Measurements from ENCODE around the gene LAMC3. TPM values are rescaled to one million over a fixed set of nuclear protein-coding genes. Genes with fewer than 3 reads are reported as not detected.

Gene LAMC3
- total RNA-seq, 1 donor from 2014 or later, result 30.1 TPM

DNA sequence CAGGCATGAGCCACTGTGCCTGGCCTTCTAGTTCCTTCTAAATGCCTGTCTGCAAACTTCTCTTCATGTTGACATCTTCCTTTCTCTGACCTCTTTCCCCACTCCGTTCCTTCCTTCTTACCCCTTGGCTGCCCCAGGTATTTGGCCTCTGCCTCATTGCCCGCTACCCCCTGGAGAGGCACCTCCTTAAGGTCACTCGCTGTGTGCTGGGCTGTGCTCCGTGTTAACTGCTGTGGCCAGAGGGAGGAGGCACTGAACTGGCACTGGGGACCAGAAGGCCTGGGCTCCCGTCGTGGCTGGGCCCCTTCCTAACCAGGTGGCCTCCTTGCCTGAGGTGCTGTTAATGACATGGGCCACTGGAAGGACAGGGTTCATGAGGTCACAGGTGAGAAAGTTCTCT, 39.4 kb downstream of the LAMC3 start:
- Mint-ChIP-seq H3K9me3 (ENCODE audit: unreplicated experiment) (no peaks in the 10 kb centered on the region), H3K4me3 (ENCODE audit: unreplicated experiment) (no peak overlapping the region), H3K27me3 (ENCODE audit: unreplicated experiment) (peaks cover 2% of the 10 kb centered on the region), H3K4me1 (ENCODE audit: unreplicated experiment) (no peaks in the 10 kb centered on the region), H3K36me3 (ENCODE audit: low read depth, unreplicated experiment) (peaks cover 3% of the 10 kb centered on the region), H3K27ac (ENCODE audit: unreplicated experiment) (no peak overlapping the region)
- TF ChIP-seq, protein P1, sequence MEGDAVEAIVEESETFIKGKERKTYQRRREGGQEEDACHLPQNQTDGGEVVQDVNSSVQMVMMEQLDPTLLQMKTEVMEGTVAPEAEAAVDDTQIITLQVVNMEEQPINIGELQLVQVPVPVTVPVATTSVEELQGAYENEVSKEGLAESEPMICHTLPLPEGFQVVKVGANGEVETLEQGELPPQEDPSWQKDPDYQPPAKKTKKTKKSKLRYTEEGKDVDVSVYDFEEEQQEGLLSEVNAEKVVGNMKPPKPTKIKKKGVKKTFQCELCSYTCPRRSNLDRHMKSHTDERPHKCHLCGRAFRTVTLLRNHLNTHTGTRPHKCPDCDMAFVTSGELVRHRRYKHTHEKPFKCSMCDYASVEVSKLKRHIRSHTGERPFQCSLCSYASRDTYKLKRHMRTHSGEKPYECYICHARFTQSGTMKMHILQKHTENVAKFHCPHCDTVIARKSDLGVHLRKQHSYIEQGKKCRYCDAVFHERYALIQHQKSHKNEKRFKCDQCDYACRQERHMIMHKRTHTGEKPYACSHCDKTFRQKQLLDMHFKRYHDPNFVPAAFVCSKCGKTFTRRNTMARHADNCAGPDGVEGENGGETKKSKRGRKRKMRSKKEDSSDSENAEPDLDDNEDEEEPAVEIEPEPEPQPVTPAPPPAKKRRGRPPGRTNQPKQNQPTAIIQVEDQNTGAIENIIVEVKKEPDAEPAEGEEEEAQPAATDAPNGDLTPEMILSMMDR (IDR thresholded peaks at IDR 0.05; ENCODE audit: unreplicated experiment), result no peak
- no peak for DNase-seq (ENCODE audit: low spot score)

DNA sequence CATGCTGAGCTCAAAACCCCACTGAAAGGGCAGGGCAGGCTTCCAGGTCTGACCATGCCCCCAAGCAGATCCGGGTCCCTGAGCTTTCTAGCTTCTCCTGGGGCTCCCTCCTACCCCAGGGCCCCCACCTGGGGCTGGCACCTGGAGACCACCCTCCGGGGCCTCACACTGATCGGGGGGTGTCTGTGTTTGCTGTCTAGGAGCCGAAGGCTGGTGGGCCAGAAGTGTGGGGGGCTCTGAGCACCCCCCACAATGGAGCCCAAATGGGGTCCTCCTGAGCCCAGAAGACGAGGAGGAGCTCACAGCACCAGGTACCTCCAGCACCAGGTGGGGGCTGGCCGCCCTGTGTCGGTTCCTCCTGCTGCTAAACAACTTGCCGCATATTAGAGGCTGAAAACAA, 39.8 kb downstream of the LAMC3 start:
- Mint-ChIP-seq H3K4me1 (ENCODE audit: unreplicated experiment) (no peaks in the 10 kb centered on the region), H3K36me3 (ENCODE audit: low read depth, unreplicated experiment) (peaks cover 3% of the 10 kb centered on the region), H3K27me3 (ENCODE audit: unreplicated experiment) (peaks cover 2% of the 10 kb centered on the region), H3K4me3 (ENCODE audit: unreplicated experiment) (no peak overlapping the region), H3K9me3 (ENCODE audit: unreplicated experiment) (no peaks in the 10 kb centered on the region), H3K27ac (ENCODE audit: unreplicated experiment) (no peak overlapping the region)
- TF ChIP-seq, protein P1 (IDR thresholded peaks at IDR 0.05; ENCODE audit: unreplicated experiment), result no peak
- no peak for DNase-seq (ENCODE audit: low spot score)

DNA sequence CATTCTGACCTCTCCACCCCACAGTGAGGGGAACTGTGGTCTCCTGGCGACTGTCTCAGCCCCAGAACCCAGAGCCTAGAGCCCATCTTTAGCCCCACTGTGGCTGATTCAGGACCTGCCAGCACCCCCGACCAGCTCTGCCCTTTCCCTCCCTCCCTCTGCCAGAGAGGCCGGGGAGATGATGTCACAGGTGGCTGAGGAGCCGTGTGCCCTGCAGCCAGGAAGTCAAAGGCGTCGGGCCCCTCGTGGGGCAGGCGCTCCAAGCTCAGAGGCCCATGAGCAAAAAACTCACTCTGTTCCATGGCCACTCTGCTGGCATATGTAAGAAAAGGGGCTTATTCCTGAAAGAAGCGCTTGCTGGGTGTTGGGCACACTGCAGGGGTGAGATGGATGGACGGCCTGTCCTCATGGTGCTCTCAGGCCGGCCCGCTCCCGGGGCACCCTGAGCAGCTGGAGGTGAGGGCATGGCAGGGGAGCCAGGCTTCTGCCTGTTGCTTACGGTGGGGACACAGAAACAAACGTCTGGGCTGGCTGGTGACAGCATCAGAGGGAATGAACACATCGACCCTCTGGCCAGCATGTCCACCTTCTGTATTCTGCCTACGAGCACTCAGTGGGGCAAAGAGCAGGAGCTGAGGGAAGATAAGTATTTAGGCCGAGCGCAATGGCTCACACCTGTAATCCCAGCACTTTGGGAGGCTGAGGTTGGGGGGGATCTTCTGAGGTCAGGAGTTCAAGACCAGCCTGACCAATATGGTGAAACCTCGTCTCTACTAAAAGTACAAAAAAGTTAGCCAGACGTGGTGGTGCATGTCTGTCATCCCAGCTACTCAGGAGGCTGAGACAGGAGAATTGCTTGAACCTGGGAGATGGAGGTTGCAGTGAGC, 41.1 kb downstream of the LAMC3 start:
- no peak overlapping the region for H3K4me3 Mint-ChIP-seq (ENCODE audit: unreplicated experiment)
- no peak for DNase-seq (ENCODE audit: low spot score)
- TF ChIP-seq, protein P1 (IDR thresholded peaks at IDR 0.05; ENCODE audit: unreplicated experiment), result no peak
- no peaks in the 10 kb centered on the region for H3K4me1 Mint-ChIP-seq (ENCODE audit: unreplicated experiment)
- peaks cover 3% of the 10 kb centered on the region for H3K36me3 Mint-ChIP-seq (ENCODE audit: low read depth, unreplicated experiment)
- H3K27me3 Mint-ChIP-seq (ENCODE audit: unreplicated experiment), result peaks cover 2% of the 10 kb centered on the region
- no peak overlapping the region for H3K27ac Mint-ChIP-seq (ENCODE audit: unreplicated experiment)
- H3K9me3 Mint-ChIP-seq (ENCODE audit: unreplicated experiment), result no peaks in the 10 kb centered on the region

DNA sequence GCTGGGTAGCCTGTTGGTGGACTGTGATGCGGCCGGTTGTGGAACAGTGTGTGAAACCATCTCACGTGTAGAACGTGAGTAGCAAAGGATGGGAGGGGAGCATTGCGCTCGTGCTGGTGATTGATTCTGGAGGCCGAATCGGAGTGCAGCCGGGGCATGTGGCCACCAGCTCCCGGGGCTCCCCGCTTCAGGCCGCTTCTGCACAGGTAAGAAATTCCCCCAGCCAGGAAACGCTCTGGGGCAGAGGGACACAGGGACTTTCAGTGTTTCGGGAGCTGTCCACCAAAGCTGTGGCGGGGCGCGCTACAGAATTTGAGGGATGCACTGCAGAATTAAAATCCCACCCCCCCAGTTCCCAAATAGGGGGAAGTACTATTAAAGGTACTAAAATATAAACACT, 41.9 kb downstream of the LAMC3 start:
- H3K4me1 Mint-ChIP-seq (ENCODE audit: unreplicated experiment), result no peaks in the 10 kb centered on the region
- H3K27ac Mint-ChIP-seq (ENCODE audit: unreplicated experiment), result no peak overlapping the region
- H3K9me3 Mint-ChIP-seq (ENCODE audit: unreplicated experiment), result no peaks in the 10 kb centered on the region
- TF ChIP-seq, protein P1 (IDR thresholded peaks at IDR 0.05; ENCODE audit: unreplicated experiment), result no peak
- DNase-seq (ENCODE audit: low spot score), result no peak
- peaks cover 2% of the 10 kb centered on the region for H3K27me3 Mint-ChIP-seq (ENCODE audit: unreplicated experiment)
- H3K4me3 Mint-ChIP-seq (ENCODE audit: unreplicated experiment), result no peak overlapping the region
- H3K36me3 Mint-ChIP-seq (ENCODE audit: low read depth, unreplicated experiment), result peaks cover 3% of the 10 kb centered on the region
